PC-9 (cell line): Measurements from ENCODE around the gene IRAG1. TPM values are rescaled to one million over a fixed set of nuclear protein-coding genes. Genes with fewer than 3 reads are reported as not detected.

Experiments
- BruUV-seq: library from RNA; stranded (reverse); fragments of 400-500 nt; replicated peaks from 2 replicates; lab custom pipeline; 2021; lab: Mats Ljungman, UMichigan
- CTCF ChIA-PET: fragments of 300-600 bp; sonication (Branson Sonifier 250); formaldehyde crosslinking; loops from one replicate; lab custom pipeline; 2022; ENCODE audit warnings: antibody characterized with exemption; lab: Charles Lee
- POLR2A ChIA-PET: fragments of 300-600 bp; sonication (Branson Sonifier 250); formaldehyde crosslinking; loops from one replicate; lab custom pipeline; 2022; ENCODE audit warnings: antibody characterized with exemption; ENCODE audit not compliant: unreplicated experiment; lab: Charles Lee
- DNase-seq, 2 experiments: peaks; one replicate each; pipeline versions ENCODE4 v3.0.0 to v3.0.0-alpha.2; 2015 to 2022; ENCODE audit warnings: mixed read lengths in 1 of 2
- H2AFZ ChIP-seq: fragments of 200-600 bp; sonication (generic); 2 replicates; pipeline ENCODE4 v1.8.1; 2017; ENCODE audit warnings: antibody characterized with exemption
- H3F3A ChIP-seq: fragments of 200-600 bp; sonication (generic); 2 replicates; pipeline ENCODE4 v1.8.1; 2017; ENCODE audit warnings: antibody characterized with exemption, mild to moderate bottlenecking, low read depth; ENCODE audit not compliant: insufficient read depth
- H3K27ac ChIP-seq: fragments of 200-600 bp; sonication (generic); 2 replicates; pipeline ENCODE4 v1.6.1; 2016; ENCODE audit warnings: mixed run types
- H3K27me3 ChIP-seq: fragments of 200-600 bp; sonication (generic); 2 replicates; pipeline ENCODE4 v1.6.1; 2016; ENCODE audit warnings: low read depth, mixed run types; ENCODE audit not compliant: insufficient read depth
- H3K36me3 ChIP-seq: fragments of 200-600 bp; sonication (generic); 2 replicates; pipeline ENCODE4 v1.6.1; 2016; ENCODE audit warnings: low read depth, mixed run types
- H3K4me1 ChIP-seq: fragments of 200-600 bp; sonication (generic); replicated peaks from 2 replicates; pipeline ENCODE4 v1.6.1; 2016; ENCODE audit warnings: mixed run types; ENCODE audit not compliant: insufficient read depth
- H3K4me2 ChIP-seq: fragments of 200-600 bp; sonication (generic); 2 replicates; pipeline ENCODE4 v1.6.1; 2017; ENCODE audit warnings: mixed run types
- H3K4me3 ChIP-seq: fragments of 200-600 bp; sonication (generic); 2 replicates; pipeline ENCODE4 v1.6.1; 2016; ENCODE audit warnings: mixed run types
- H3K79me2 ChIP-seq: fragments of 200-600 bp; sonication (generic); 2 replicates; pipeline ENCODE4 v1.6.1; 2017; ENCODE audit warnings: low read depth, mixed run types
- H3K9me2 ChIP-seq: fragments of 200-600 bp; sonication (generic); 2 replicates; pipeline ENCODE4 v1.8.1; 2017; ENCODE audit warnings: mild to moderate bottlenecking; ENCODE audit not compliant: insufficient read depth
- H3K9me3 ChIP-seq: fragments of 200-600 bp; sonication (generic); 2 replicates; pipeline ENCODE4 v1.8.1; 2016; ENCODE audit warnings: low read depth; ENCODE audit not compliant: insufficient read depth
- H4K20me1 ChIP-seq: fragments of 200-600 bp; sonication (generic); 2 replicates; pipeline ENCODE4 v1.8.1; 2017; ENCODE audit not compliant: insufficient read depth
- EZH2 ChIP-seq: fragments of 200-600 bp; sonication (generic); IDR thresholded peaks from 2 replicates; pipeline ENCODE4 v1.8.0; 2017; ENCODE audit warnings: antibody characterized with exemption, low read depth
- intact Hi-C: fragments of 100-400 bp; cut with micrococcal nuclease; formaldehyde crosslinking; loops from one replicate; pipeline ENCODE4 v1.10.0; 2022; ENCODE audit not compliant: unreplicated experiment
- total RNA-seq: library from RNA; stranded (reverse); gene quantifications from 2 replicates; pipeline ENCODE4 v1.2.3, GENCODE V29; 2021
- TF ChIP-seq, protein P1 (sequence below): fragments of 200-600 bp; sonication (generic); conservative IDR thresholded peaks from 2 replicates; pipeline ENCODE4 v1.6.1; 2017; ENCODE audit warnings: mixed run types, antibody characterized with exemption, mild to moderate bottlenecking, moderate library complexity

IRAG1 gene
- total RNA-seq, 1 experiment from 2014 or later: 1.3 TPM

DNA sequence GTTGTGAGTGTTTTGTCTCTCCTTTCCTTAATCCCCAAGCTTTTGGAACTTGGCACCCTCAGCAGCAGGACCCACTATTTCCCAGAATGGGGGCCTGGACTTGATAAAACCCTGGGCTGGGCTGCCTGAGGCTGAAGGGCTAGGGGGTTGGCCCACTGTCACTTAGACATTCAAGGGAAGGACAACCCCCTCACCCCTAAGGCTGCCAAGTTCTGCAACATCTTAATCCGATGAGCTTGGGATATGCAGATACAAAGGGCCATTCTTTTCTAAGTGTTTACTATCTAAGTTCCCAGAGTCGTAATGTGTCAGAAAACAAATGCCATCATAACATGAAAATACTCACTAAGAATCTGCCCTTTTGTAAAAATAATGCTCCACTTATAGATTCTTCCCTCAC, 42.9 kb downstream of the IRAG1 start:
- no peaks in the 10 kb centered on the region for H3K79me2 ChIP-seq
- no peak overlapping the region for H3K27ac ChIP-seq
- ChIA-PET POLR2A (no interaction called here), CTCF (no interaction called here)
- TF ChIP-seq EZH2: no peak
- TF ChIP-seq, protein P1, sequence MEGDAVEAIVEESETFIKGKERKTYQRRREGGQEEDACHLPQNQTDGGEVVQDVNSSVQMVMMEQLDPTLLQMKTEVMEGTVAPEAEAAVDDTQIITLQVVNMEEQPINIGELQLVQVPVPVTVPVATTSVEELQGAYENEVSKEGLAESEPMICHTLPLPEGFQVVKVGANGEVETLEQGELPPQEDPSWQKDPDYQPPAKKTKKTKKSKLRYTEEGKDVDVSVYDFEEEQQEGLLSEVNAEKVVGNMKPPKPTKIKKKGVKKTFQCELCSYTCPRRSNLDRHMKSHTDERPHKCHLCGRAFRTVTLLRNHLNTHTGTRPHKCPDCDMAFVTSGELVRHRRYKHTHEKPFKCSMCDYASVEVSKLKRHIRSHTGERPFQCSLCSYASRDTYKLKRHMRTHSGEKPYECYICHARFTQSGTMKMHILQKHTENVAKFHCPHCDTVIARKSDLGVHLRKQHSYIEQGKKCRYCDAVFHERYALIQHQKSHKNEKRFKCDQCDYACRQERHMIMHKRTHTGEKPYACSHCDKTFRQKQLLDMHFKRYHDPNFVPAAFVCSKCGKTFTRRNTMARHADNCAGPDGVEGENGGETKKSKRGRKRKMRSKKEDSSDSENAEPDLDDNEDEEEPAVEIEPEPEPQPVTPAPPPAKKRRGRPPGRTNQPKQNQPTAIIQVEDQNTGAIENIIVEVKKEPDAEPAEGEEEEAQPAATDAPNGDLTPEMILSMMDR: no peak
- no peak overlapping the region for H3K4me3 ChIP-seq
- H3K4me1 ChIP-seq: peaks cover 24% of the 10 kb centered on the region
- no peak for DNase-seq
- H3K36me3 ChIP-seq: no peaks in the 10 kb centered on the region
- no peaks in the 10 kb centered on the region for H3K27me3 ChIP-seq
- H3K9me2 ChIP-seq: no peaks in the 10 kb centered on the region
- H2AFZ ChIP-seq: no peak overlapping the region
- H3F3A ChIP-seq: no peaks in the 10 kb centered on the region
- BruUV-seq: no TSS peak
- no peaks in the 10 kb centered on the region for H4K20me1 ChIP-seq
- intact Hi-C loops: loop anchor here (10.0 kb wide), 1 partner anchor 126 kb away; no protein-coding TSS in a partner anchor
- H3K4me2 ChIP-seq: no peak overlapping the region
- no peaks in the 10 kb centered on the region for H3K9me3 ChIP-seq

DNA sequence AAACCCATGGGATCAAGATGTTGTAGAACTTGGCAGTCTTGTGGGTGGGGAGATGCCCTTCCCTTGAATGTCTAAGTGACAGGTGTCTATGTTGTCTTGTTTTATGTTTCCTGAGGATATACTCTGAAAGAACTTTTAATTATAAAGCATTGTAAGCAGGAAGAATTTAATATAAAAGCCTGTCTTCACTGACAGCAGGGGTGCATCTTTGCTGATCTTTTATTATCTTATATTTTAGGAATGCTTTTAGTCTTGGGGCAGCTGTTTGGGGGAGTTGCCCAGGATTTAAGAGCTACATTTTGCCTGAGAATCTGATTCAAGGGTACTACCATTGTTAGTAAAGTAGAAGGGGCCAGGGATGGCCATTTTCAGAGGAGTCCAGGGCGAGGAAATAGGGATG, 43.4 kb downstream of the IRAG1 start:
- intact Hi-C loops: loop anchor here (10.0 kb wide), 1 partner anchor 125 kb away; no protein-coding TSS in a partner anchor
- Histone ChIP-seq H3K79me2 (no peaks in the 10 kb centered on the region), H3K4me3 (no peak overlapping the region), H3K4me1 (peaks cover 19% of the 10 kb centered on the region), H3F3A (no peaks in the 10 kb centered on the region), H3K27me3 (no peaks in the 10 kb centered on the region), H3K9me2 (no peaks in the 10 kb centered on the region), H3K36me3 (no peaks in the 10 kb centered on the region), H3K9me3 (no peaks in the 10 kb centered on the region), H3K4me2 (no peak overlapping the region), H3K27ac (no peak overlapping the region), H4K20me1 (no peaks in the 10 kb centered on the region), H2AFZ (no peak overlapping the region)
- TF ChIP-seq EZH2: no peak
- TF ChIP-seq, protein P1: no peak
- no TSS peak for BruUV-seq
- ChIA-PET CTCF (no interaction called here), POLR2A (no interaction called here)
- no peak for DNase-seq

DNA sequence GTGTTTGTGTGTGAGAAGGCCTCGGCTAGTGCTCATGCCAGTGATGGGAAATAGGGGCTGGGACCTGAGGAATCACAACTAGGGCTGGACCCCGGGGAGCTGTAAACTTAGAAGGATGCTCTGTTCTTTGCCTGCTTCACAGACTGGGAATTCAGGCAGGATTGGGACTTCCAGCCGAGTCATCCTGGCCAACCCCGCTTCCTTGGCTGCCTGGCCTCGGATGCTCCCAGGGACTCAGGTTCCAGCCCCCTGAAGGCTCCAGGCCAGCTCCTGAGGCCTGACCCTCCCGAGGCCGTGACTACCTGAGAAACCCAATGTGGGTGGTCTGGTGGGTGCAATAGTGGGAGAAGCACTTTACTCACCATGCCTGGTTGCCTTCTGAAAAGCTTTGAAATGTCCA, 44.7 kb downstream of the IRAG1 start:
- POLR2A ChIA-PET: no interaction called here
- H3K79me2 ChIP-seq: no peaks in the 10 kb centered on the region
- BruUV-seq: no TSS peak
- H3K27ac ChIP-seq: no peak overlapping the region
- H4K20me1 ChIP-seq: no peaks in the 10 kb centered on the region
- no peak for TF ChIP-seq EZH2
- TF ChIP-seq, protein P1: no peak
- no peak for DNase-seq
- H3K4me1 ChIP-seq: peaks cover 11% of the 10 kb centered on the region; the same call in 1 of the 2 replicates
- H3F3A ChIP-seq: no peaks in the 10 kb centered on the region
- no peak overlapping the region for H3K4me3 ChIP-seq
- no peaks in the 10 kb centered on the region for H3K9me2 ChIP-seq
- intact Hi-C loops: no loop called here
- H3K27me3 ChIP-seq: no peaks in the 10 kb centered on the region
- no peaks in the 10 kb centered on the region for H3K36me3 ChIP-seq
- CTCF ChIA-PET: no interaction called here
- no peak overlapping the region for H3K4me2 ChIP-seq
- H2AFZ ChIP-seq: no peak overlapping the region
- H3K9me3 ChIP-seq: no peaks in the 10 kb centered on the region
